H1 (cell line): ENCODE data around the gene PIAS4. TPM values are rescaled to one million over a fixed set of nuclear protein-coding genes. Genes with fewer than 3 reads are reported as not detected.

ENCODE experiments used
- CTCF ChIA-PET: fragments of 300-600 bp; sonication (Branson Sonifier 250); formaldehyde crosslinking; loops from one replicate; lab custom pipeline; 2021; ENCODE audit not compliant: partially characterized antibody; lab: Charles Lee
- POLR2A ChIA-PET: fragments of 300-600 bp; sonication (Branson Sonifier 250); formaldehyde crosslinking; loops from one replicate; lab custom pipeline; 2021; ENCODE audit warnings: inconsistent platforms; ENCODE audit not compliant: partially characterized antibody; lab: Charles Lee
- DNase-seq, 2 experiments: peaks; one replicate each; pipeline versions ENCODE4 v3.0.0 to v3.0.0-alpha.2; 2010 to 2022; ENCODE audit warnings: low spot score in 2 of 2, low read depth in 1 of 2, mixed read lengths in 1 of 2
- FAIRE-seq: peaks from 2 replicates; lab custom pipeline; 2011; peaks lifted over from hg19 to GRCh38; lab: Jason Lieb, UNC
- H2AFZ ChIP-seq: 2 replicates; pipeline ENCODE4 v1.8.1; 2012; ENCODE audit warnings: low read length, inconsistent platforms
- H2AK5ac ChIP-seq: 2 replicates; pipeline ENCODE4 v1.6.1; 2013; ENCODE audit warnings: low read depth, low read length
- H2BK120ac ChIP-seq: replicated peaks from 2 replicates; pipeline ENCODE3; 2013; ENCODE audit warnings: low read depth, low read length, inconsistent platforms
- H2BK12ac ChIP-seq: 2 replicates; pipeline ENCODE4 v1.6.1; 2013; ENCODE audit warnings: low read depth, low read length
- H2BK15ac ChIP-seq: 2 replicates; pipeline ENCODE4 v1.6.1; 2013; ENCODE audit warnings: low read length
- H2BK20ac ChIP-seq: 2 replicates; pipeline ENCODE4 v1.6.1; 2013; ENCODE audit warnings: low read length
- H2BK5ac ChIP-seq: 2 replicates; pipeline ENCODE4 v1.6.1; 2013; ENCODE audit warnings: low read depth, low read length
- H3K14ac ChIP-seq: 2 replicates; pipeline ENCODE4 v1.6.1; 2013; ENCODE audit warnings: inconsistent platforms; ENCODE audit not compliant: insufficient read length
- H3K18ac ChIP-seq: 2 replicates; pipeline ENCODE4 v1.6.1; 2013; ENCODE audit warnings: low read length; ENCODE audit errors: extremely low read depth
- H3K23ac ChIP-seq: 2 replicates; pipeline ENCODE4 v1.6.1; 2013; ENCODE audit warnings: inconsistent platforms; ENCODE audit not compliant: insufficient read length
- H3K23me2 ChIP-seq: 2 replicates; pipeline ENCODE4 v1.6.1; 2013; ENCODE audit warnings: low read depth, low read length
- H3K27ac ChIP-seq: 2 replicates; pipeline ENCODE4 v1.6.1; 2011; ENCODE audit warnings: low read depth, low read length, inconsistent platforms
- H3K27me3 ChIP-seq, 4 experiments: replicated peaks in 1 of 4; 1 replicate in 1 of 4; 2 replicates in 3 of 4; pipeline versions ENCODE4 v1.6.1 to v1.8.1; 2011 to 2013; ENCODE audit warnings: low read length in 3 of 4, mild to moderate bottlenecking in 3 of 4, inconsistent platforms in 2 of 4, mixed read lengths in 2 of 4, moderate library complexity in 1 of 4; ENCODE audit not compliant: control insufficient read depth in 3 of 4, insufficient read depth in 3 of 4; ENCODE audit errors: extremely low read depth in 1 of 4
- H3K36me3 ChIP-seq, 4 experiments: 2 replicates each; pipeline versions ENCODE4 v1.6.1 to v1.8.1; 2011 to 2013; ENCODE audit warnings: mild to moderate bottlenecking in 4 of 4, low read length in 3 of 4, moderate library complexity in 2 of 4, control low read depth in 1 of 4, inconsistent platforms in 1 of 4; ENCODE audit not compliant: insufficient read depth in 4 of 4, control insufficient read depth in 2 of 4
- H3K4ac ChIP-seq: replicated peaks from 2 replicates; pipeline ENCODE3; 2013; ENCODE audit warnings: low read length, low read depth, mixed read lengths, inconsistent platforms; ENCODE audit not compliant: insufficient read length
- H3K4me1 ChIP-seq, 4 experiments: replicated peaks in 1 of 4; 1 replicate in 1 of 4; 2 replicates in 3 of 4; pipeline versions ENCODE4 v1.6.1 to v1.8.1; 2011 to 2013; ENCODE audit warnings: low read length in 3 of 4, inconsistent platforms in 2 of 4, mixed read lengths in 1 of 4; ENCODE audit not compliant: insufficient read depth in 4 of 4, control insufficient read depth in 3 of 4
- H3K4me2 ChIP-seq, 2 experiments: 2 replicates each; pipeline versions ENCODE4 v1.6.1 to v1.8.1; 2011 to 2013; ENCODE audit warnings: low read depth in 2 of 2, low read length in 2 of 2, control low read depth in 1 of 2, inconsistent platforms in 1 of 2, mild to moderate bottlenecking in 1 of 2; ENCODE audit not compliant: insufficient read depth in 1 of 2
- H3K4me3 ChIP-seq, 4 experiments: fragments of 200-600, 300-600 bp in 1 of 4; sonication (generic), shearing (Covaris generic), sonication (Bioruptor Twin) in 1 of 4; 2 replicates each; pipeline versions ENCODE4 v1.5.1 to v1.8.1; 2011 to 2016; ENCODE audit warnings: low read length in 4 of 4, low read depth in 3 of 4, control low read depth in 2 of 4, inconsistent platforms in 2 of 4, mild to moderate bottlenecking in 2 of 4, mixed read lengths in 1 of 4, moderate library complexity in 1 of 4; ENCODE audit not compliant: insufficient read depth in 2 of 4; ENCODE audit errors: extremely low read depth in 1 of 4
- H3K56ac ChIP-seq: replicated peaks from 2 replicates; pipeline ENCODE3; 2013; ENCODE audit warnings: low read depth, mild to moderate bottlenecking, mixed read lengths, low read length, inconsistent platforms; ENCODE audit not compliant: insufficient read length
- H3K79me1 ChIP-seq: 2 replicates; pipeline ENCODE4 v1.6.1; 2013; ENCODE audit warnings: low read depth, low read length, control low read depth
- H3K79me2 ChIP-seq, 2 experiments: 2 replicates each; pipeline versions ENCODE4 v1.6.1 to v1.8.1; 2012 to 2013; ENCODE audit warnings: low read length in 2 of 2, mild to moderate bottlenecking in 2 of 2, inconsistent platforms in 1 of 2; ENCODE audit not compliant: insufficient read depth in 2 of 2, control insufficient read depth in 1 of 2
- H3K9ac ChIP-seq, 4 experiments: replicated peaks in 1 of 4; 1 replicate in 1 of 4; 2 replicates in 3 of 4; pipeline versions ENCODE4 v1.6.1 to v1.8.1; 2011 to 2013; ENCODE audit warnings: low read depth in 3 of 4, low read length in 3 of 4, control low read depth in 2 of 4, mild to moderate bottlenecking in 2 of 4, moderate library complexity in 2 of 4, inconsistent platforms in 1 of 4; ENCODE audit errors: extremely low read depth in 1 of 4
- H3K9me3 ChIP-seq, 2 experiments: 2 replicates each; pipeline versions ENCODE4 v1.6.1 to v1.8.1; 2012 to 2013; ENCODE audit warnings: mild to moderate bottlenecking in 2 of 2, moderate library complexity in 2 of 2, control low read depth in 1 of 2, inconsistent platforms in 1 of 2, low read depth in 1 of 2, low read length in 1 of 2, mixed read lengths in 1 of 2; ENCODE audit not compliant: insufficient read depth in 2 of 2
- H4K20me1 ChIP-seq, 2 experiments: replicated peaks in 1 of 2; 2 replicates each; pipeline versions ENCODE3 to v1.8.1; 2011 to 2013; ENCODE audit warnings: inconsistent platforms in 2 of 2, low read length in 2 of 2, mild to moderate bottlenecking in 1 of 2; ENCODE audit not compliant: insufficient read depth in 2 of 2, control insufficient read depth in 1 of 2
- H4K5ac ChIP-seq: 2 replicates; pipeline ENCODE4 v1.6.1; 2013; ENCODE audit warnings: low read length, low read depth, mixed read lengths, inconsistent platforms; ENCODE audit not compliant: insufficient read length
- H4K8ac ChIP-seq: 2 replicates; pipeline ENCODE4 v1.8.0; 2013; ENCODE audit warnings: mild to moderate bottlenecking, moderate library complexity, low read length, inconsistent platforms; ENCODE audit not compliant: insufficient read depth; ENCODE audit errors: extremely low read depth
- H4K91ac ChIP-seq: replicated peaks from 2 replicates; pipeline ENCODE3; 2013; ENCODE audit warnings: low read length, mixed read lengths, inconsistent platforms; ENCODE audit not compliant: insufficient read length
- BCL11A ChIP-seq, 2 experiments: IDR thresholded peaks; one replicate each; pipeline ENCODE4 v1.6.1; 2011; ENCODE audit warnings: low read depth in 2 of 2, low read length in 2 of 2, mild to moderate bottlenecking in 2 of 2
- BRCA1 ChIP-seq: IDR thresholded peaks from 2 replicates; pipeline ENCODE4 v1.6.1; 2012; ENCODE audit warnings: low read depth, low read length, improper control_type of control experiment
- CBX8 ChIP-seq: fragments of 300-800, 300-1000 bp; sonication (generic); IDR thresholded peaks from 2 replicates; pipeline ENCODE4 v1.7.1; 2016; ENCODE audit warnings: low read depth, low read length, borderline replicate concordance
- EGR1 ChIP-seq: IDR thresholded peaks from 2 replicates; pipeline ENCODE4 v1.6.1; 2011; ENCODE audit warnings: low read depth, low read length, borderline replicate concordance
- EZH2 ChIP-seq: fragments of 200-600 bp; sonication (generic); IDR thresholded peaks from 2 replicates; pipeline ENCODE4 v1.7.1; 2012; ENCODE audit warnings: low read depth, mild to moderate bottlenecking, moderate library complexity, low read length, inconsistent platforms; ENCODE audit not compliant: severe bottlenecking
- JUND ChIP-seq: IDR thresholded peaks from 2 replicates; pipeline ENCODE4 v1.6.1; 2011; ENCODE audit warnings: mild to moderate bottlenecking, improper control_type of control experiment, low read length
- RAD21 ChIP-seq, 2 experiments: IDR thresholded peaks in 1 of 2; conservative IDR thresholded peaks in 1 of 2; 2 replicates each; pipeline ENCODE4 v1.6.1; 2011; ENCODE audit warnings: low read depth in 2 of 2, low read length in 2 of 2, improper control_type of control experiment in 1 of 2, inconsistent platforms in 1 of 2, mild to moderate bottlenecking in 1 of 2, moderate library complexity in 1 of 2
- RNF2 ChIP-seq: fragments of 200-900, 300-1000 bp; sonication (generic); IDR thresholded peaks from 2 replicates; pipeline ENCODE4 v1.7.1; 2016; ENCODE audit warnings: borderline replicate concordance, low read depth, mild to moderate bottlenecking, antibody characterized with exemption, low read length; ENCODE audit not compliant: poor library complexity, severe bottlenecking; ENCODE audit errors: missing control alignments
- SP1 ChIP-seq: IDR thresholded peaks from 2 replicates; pipeline ENCODE4 v1.6.1; 2011; ENCODE audit warnings: low read depth, low read length
- SP2 ChIP-seq: IDR thresholded peaks from 2 replicates; pipeline ENCODE4 v1.6.1; 2012; ENCODE audit warnings: mild to moderate bottlenecking, low read length, inconsistent platforms
- SP4 ChIP-seq: IDR thresholded peaks from 2 replicates; pipeline ENCODE4 v1.6.1; 2012; ENCODE audit warnings: low read length, inconsistent platforms
- WGBS, 2 experiments: shearing (Covaris generic) in 1 of 2; methylation state at CpG; one replicate each; pipeline versions ENCODE4 v1.1.6 to v1.1.7; 2013 to 2015; ENCODE audit warnings: low lambda C conversion rate in 2 of 2, mixed read lengths in 2 of 2, inconsistent platforms in 1 of 2, low coverage in 1 of 2, missing lambda C conversion rate in 1 of 2; ENCODE audit not compliant: insufficient replicate concordance in 2 of 2, insufficient coverage in 1 of 2, insufficient read length in 1 of 2; ENCODE audit errors: extremely low coverage in 1 of 2, missing lambda C conversion rate in 1 of 2; 5-methylcytosine and 5-hydroxymethylcytosine counted together
- polyA plus RNA-seq, 7 experiments: library from polyadenylated mRNA; depleted of rRNA in 3 of 7; stranded (reverse) in 5 of 7; unstranded in 2 of 7; fragments of >200 nt in 5 of 7; fragments of 200-250 nt in 2 of 7; gene quantifications; 1 replicate in 5 of 7; 2 replicates in 1 of 7; 4 replicates in 1 of 7; pipeline versions ENCODE4 v1.2.1 to v1.2.3, GENCODE V29; 2011 to 2013; ENCODE audit warnings: missing spikeins in 2 of 7, mixed read lengths in 2 of 7
- total RNA-seq: library from RNA; stranded (reverse); fragmentation: NEBNext Ultra II Directional; extraction: Animal tissue kit (Norgen Biotek cat#: 25700); gene quantifications from 2 replicates; pipeline ENCODE4 v1.2.1, GENCODE V29; 2021

Gene PIAS4
- total and polyA plus RNA-seq, 2 of the 8 experiments (the other 6 are each of a cell fraction or from before 2014, with no cell fraction given) = 30.2 to 51.4 TPM

DNA sequence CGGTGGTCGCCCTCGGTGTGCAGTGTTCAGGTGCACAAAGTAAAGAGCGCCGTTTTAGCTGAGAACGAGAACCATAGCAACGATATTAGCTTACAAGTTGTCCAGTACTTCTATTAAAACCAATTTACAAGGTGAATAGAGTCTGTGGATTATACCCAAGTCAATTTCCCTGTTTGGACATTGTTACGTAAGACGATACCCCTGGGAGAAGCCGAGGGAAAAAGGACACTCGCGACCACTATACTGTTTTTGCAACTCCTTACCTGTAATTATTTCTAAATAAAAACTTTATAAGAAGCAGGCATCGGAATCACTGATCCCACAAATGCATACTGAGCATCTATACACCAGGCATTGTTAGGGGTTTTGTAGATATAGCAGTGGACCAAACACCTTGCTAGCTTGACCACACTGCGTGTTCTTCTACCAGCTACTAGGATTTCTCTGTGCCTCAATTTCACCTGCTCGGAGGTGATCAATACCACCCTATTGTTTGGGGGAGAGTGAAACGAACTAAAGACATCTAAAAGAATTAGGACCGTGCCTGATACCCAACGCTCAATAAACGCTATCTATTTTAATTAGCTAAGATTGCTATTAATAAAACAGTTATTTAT is 21.8 kb upstream of the PIAS4 start:
- Histone ChIP-seq H3K56ac (no peak overlapping the region), H3K9ac (no peak overlapping the region), H3K18ac (peak overlapping the region; percentile 60; the same call in 1 of the 2 replicates), H3K79me2 (peaks cover 19 to 46% of the 10 kb centered on the region in 2 experiments), H4K8ac (no peak overlapping the region), H3K4me3 (peak overlapping the region; percentile 17 to 99 (median 88); a peak in 7 of 8 replicates), H3K4me1 (peaks cover 2 to 16% (median 10%) of the 10 kb centered on the region in 4 experiments), H3K4ac (no peak overlapping the region), H3K27me3 (no peaks in the 10 kb centered on the region), H3K4me2 (peak overlapping the region; percentile 77 to 97), H3K36me3 (peaks cover 33 to 39% (median 35%) of the 10 kb centered on the region in 4 experiments), H2BK5ac (no peak overlapping the region; the same call in 1 of the 2 replicates), H4K5ac (no peak overlapping the region), H4K20me1 (peaks cover 42% of the 10 kb centered on the region in 2 experiments), H2BK12ac (no peak overlapping the region), H2BK15ac (no peak overlapping the region), H4K91ac (no peak overlapping the region), H3K23me2 (peaks cover 8% of the 10 kb centered on the region), H2BK20ac (no peak overlapping the region), H2BK120ac (no peak overlapping the region), H3K27ac (no peak overlapping the region), H3K79me1 (peaks cover 13% of the 10 kb centered on the region), H2AFZ (peak overlapping the region; percentile 59; the same call in 1 of the 2 replicates), H2AK5ac (no peak overlapping the region), H3K9me3 (no peaks in the 10 kb centered on the region), H3K23ac (no peak overlapping the region), H3K14ac (no peak overlapping the region)
- CTCF ChIA-PET = interaction anchor here (0.7 to 1.6 kb wide), 5 partner anchors 14 to 155 kb away, joined by 3 to 8 read pairs (median 3); partner anchors contain the start of gene DAPK3
- POLR2A ChIA-PET = interaction anchor here (0.6 to 12.0 kb wide), 92 partner anchors 10 to 1508 kb away, joined by 3 to 870 read pairs (median 4); partner anchors contain the start of genes APBA3, ATCAY, DAPK3 and MRPL54
- 11% methylated on average over 19 of the region's 19 CpGs; no CpG with 5 or more reads in 1 of the 2 experiments for WGBS, 2 experiments
- no peak for FAIRE-seq
- no peak for DNase-seq
- TF ChIP-seq RAD21 (IDR thresholded peaks at IDR 0.05 in 1 of 2, conservative IDR thresholded peaks at IDR 0.05 in 1 of 2; ENCODE audit: low read depth in 2 of 2, low read length in 2 of 2) (no peak), SP2 (no peak), SP1 (no peak), BRCA1 (no peak), JUND (no peak), EZH2 (no peak), BCL11A (IDR thresholded peaks at IDR 0.05; ENCODE audit: low read depth in 2 of 2, low read length in 2 of 2) (no peak), CBX8 (no peak), SP4 (no peak), EGR1 (no peak), RNF2 (no peak)
